Body of pancreas (tissue), 4 donors: ENCODE data around the gene MAML3.

Source experiments
- CTCF ChIP-seq, 7 experiments: fragments of 450-650 bp in 4 of 7; fragments of 200-600 bp in 3 of 7; sonication (generic) in 3 of 7; IDR thresholded peaks; one replicate each; pipeline ENCODE4 v1.5.1; 2016 to 2019; ENCODE audit warnings: antibody characterized with exemption in 7 of 7
- POLR2A ChIP-seq, 3 donors: fragments of 450-650 bp; IDR thresholded peaks; one replicate each; pipeline ENCODE4 v1.6.1; 2016; ENCODE audit warnings: antibody characterized with exemption in 3 of 3, mild to moderate bottlenecking in 2 of 3

GRCh38 chr4:139734201-139734874 is 419.6 kb downstream of the MAML3 start:
- TF ChIP-seq CTCF (IDR thresholded peaks at IDR 0.05) (no peak), POLR2A (IDR thresholded peaks at IDR 0.05) (peak in 1 of 3 donors; percentile 39)
